HFFc6 (cell line): Measurements from ENCODE around the gene OR9Q1. TPM values are rescaled to one million over a fixed set of nuclear protein-coding genes. Genes with fewer than 3 reads are reported as not detected.

Experiments
- DNase-seq: peaks from one replicate; pipeline ENCODE4 v3.0.0-alpha.2; 2018
- H3K27ac Mint-ChIP-seq: 2 replicates; pipeline ENCODE4 v1.8.0; 2020; ENCODE audit warnings: mild to moderate bottlenecking, mixed read lengths
- H3K27me3 Mint-ChIP-seq: 2 replicates; pipeline ENCODE4 v1.8.0; 2021; ENCODE audit warnings: mild to moderate bottlenecking, moderate library complexity, mixed read lengths; ENCODE audit not compliant: insufficient read depth
- H3K36me3 Mint-ChIP-seq: 2 replicates; pipeline ENCODE4 v1.8.0; 2021; ENCODE audit warnings: low read depth, mixed read lengths
- H3K4me1 Mint-ChIP-seq: 2 replicates; pipeline ENCODE4 v1.8.0; 2020; ENCODE audit warnings: low read depth, mixed read lengths
- H3K4me3 Mint-ChIP-seq: 2 replicates; pipeline ENCODE4 v1.8.0; 2020; ENCODE audit warnings: mild to moderate bottlenecking, moderate library complexity, mixed read lengths
- H3K9me3 Mint-ChIP-seq: 2 replicates; pipeline ENCODE4 v1.8.0; 2020; ENCODE audit warnings: mild to moderate bottlenecking, mixed read lengths
- total RNA-seq, 6 experiments: library from RNA; stranded (reverse); fragmentation: NEBNext Ultra II Directional; extraction: Animal tissue kit (Norgen Biotek cat#: 25700); gene quantifications; 2 replicates in 1 of 6; 3 replicates in 5 of 6; pipeline ENCODE4 v1.2.3, GENCODE V29; 2021
- TF ChIP-seq, protein P1 (sequence below): fragments of 200-600 bp; sonication (generic); IDR thresholded peaks from 2 replicates; pipeline ENCODE4 v1.5.0; 2021; ENCODE audit warnings: antibody characterized with exemption, mild to moderate bottlenecking

OR9Q1 gene
- total RNA-seq, 6 experiments from 2014 or later = not detected

DNA sequence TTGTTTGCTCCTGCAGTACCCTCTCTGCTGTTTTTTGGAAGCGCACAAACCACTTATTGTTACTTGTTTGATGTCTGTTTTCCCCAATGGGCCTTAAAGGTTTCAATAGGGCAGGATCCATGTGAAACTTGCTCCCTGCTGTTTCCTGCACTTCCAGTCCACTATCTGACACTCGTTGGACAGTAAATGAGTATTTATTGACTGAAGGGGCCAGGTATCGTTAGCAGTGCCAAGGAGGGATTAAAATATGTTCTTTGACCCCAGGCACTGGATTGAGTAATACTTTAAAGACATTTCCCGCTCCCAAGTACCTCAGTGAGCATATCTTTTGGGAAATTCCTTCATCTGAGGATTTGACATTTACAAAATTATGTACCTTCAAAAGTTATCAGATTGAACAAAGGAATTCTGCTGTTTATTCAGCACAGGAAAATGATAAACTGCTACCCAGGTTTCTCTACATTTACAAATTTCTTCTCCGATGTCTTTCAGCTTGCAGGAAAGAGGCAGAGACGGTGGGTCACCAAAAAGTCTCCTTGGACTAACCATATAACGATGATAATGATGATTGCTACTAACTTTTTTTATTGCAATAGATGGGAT lies 141.9 kb downstream of the OR9Q1 start:
- H3K4me3 Mint-ChIP-seq = no peak overlapping the region
- H3K27me3 Mint-ChIP-seq = peaks cover 3% of the 10 kb centered on the region; the same call in 1 of the 2 replicates
- H3K4me1 Mint-ChIP-seq = no peaks in the 10 kb centered on the region

DNA sequence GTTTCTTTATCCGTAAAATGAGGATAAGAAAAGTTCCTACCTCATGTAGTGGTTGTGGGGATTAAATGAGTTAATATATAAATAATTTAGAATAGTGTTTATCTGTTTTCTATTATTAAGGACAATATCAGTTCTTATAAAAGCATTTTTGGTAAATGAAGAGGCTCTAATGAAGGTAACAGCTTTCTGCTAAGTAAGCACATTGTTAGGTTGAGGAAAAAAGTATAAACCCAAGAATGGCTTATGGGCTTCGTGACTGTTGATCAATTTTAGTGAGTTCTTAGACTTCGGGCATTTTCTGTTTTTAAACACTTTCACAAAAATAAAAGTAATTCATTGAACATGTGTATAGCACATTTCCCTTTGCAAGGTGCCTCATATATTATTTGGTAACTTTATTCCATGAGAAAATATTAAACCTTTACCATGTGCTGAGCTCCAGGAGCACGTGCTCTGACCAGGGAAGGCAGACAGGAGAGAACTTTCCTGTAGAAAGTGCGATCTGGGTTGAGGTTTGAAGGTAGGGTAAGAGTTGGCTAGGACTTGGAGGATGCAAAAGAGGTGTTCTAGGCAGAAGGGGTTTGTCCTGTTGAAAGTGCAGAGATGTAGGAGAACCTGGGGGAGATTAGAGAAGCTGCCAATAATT lies 153.9 kb downstream of the OR9Q1 start:
- no peak for DNase-seq
- peaks cover 8% of the 10 kb centered on the region for H3K27me3 Mint-ChIP-seq
- H3K9me3 Mint-ChIP-seq = no peaks in the 10 kb centered on the region
- no peak overlapping the region for H3K4me3 Mint-ChIP-seq
- H3K36me3 Mint-ChIP-seq = no peaks in the 10 kb centered on the region
- H3K27ac Mint-ChIP-seq = no peak overlapping the region
- TF ChIP-seq, protein P1, sequence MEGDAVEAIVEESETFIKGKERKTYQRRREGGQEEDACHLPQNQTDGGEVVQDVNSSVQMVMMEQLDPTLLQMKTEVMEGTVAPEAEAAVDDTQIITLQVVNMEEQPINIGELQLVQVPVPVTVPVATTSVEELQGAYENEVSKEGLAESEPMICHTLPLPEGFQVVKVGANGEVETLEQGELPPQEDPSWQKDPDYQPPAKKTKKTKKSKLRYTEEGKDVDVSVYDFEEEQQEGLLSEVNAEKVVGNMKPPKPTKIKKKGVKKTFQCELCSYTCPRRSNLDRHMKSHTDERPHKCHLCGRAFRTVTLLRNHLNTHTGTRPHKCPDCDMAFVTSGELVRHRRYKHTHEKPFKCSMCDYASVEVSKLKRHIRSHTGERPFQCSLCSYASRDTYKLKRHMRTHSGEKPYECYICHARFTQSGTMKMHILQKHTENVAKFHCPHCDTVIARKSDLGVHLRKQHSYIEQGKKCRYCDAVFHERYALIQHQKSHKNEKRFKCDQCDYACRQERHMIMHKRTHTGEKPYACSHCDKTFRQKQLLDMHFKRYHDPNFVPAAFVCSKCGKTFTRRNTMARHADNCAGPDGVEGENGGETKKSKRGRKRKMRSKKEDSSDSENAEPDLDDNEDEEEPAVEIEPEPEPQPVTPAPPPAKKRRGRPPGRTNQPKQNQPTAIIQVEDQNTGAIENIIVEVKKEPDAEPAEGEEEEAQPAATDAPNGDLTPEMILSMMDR = no peak
- H3K4me1 Mint-ChIP-seq = no peaks in the 10 kb centered on the region

More for the DNA sequence above, 141.9 kb downstream of the OR9Q1 start:
- Mint-ChIP-seq H3K27ac (no peak overlapping the region), H3K36me3 (no peaks in the 10 kb centered on the region), H3K9me3 (no peaks in the 10 kb centered on the region)
- DNase-seq = no peak
- TF ChIP-seq, protein P1 = no peak

DNA sequence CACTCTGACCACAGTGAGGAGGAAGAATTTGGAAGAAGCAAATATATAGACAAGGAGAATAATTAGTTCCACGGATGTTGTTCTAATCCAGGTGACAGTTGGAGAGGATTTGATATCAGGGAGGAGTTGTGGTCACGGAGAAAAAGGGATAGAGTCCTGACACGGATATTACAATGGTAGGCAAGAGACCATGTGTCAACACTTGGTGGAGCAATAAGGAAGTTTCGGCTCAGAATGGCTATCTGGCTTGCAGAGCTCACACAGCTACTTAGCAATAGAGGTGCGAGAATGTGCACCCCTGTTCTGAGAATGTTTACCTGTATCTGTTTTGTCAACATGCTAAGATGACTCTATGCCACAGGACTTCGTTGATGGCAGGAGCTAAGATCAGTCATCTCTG lies 154.8 kb downstream of the OR9Q1 start:
- Mint-ChIP-seq H3K27me3 (peaks cover 8% of the 10 kb centered on the region), H3K36me3 (no peaks in the 10 kb centered on the region), H3K27ac (no peak overlapping the region), H3K9me3 (no peaks in the 10 kb centered on the region), H3K4me3 (no peak overlapping the region), H3K4me1 (no peaks in the 10 kb centered on the region)
- TF ChIP-seq, protein P1 = no peak
- DNase-seq = no peak

DNA sequence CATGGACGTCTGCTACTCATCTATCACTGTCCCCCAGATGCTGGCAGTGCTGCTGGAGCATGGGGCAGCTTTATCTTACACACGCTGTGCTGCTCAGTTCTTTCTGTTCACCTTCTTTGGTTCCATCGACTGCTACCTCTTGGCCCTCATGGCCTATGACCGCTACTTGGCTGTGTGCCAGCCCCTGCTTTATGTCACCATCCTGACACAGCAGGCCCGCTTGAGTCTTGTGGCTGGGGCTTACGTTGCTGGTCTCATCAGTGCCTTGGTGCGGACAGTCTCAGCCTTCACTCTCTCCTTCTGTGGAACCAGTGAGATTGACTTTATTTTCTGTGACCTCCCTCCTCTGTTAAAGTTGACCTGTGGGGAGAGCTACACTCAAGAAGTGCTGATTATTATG lies 156.0 kb downstream of the OR9Q1 start:
- no peak overlapping the region for H3K4me3 Mint-ChIP-seq
- no peak for DNase-seq
- peaks cover 9% of the 10 kb centered on the region for H3K27me3 Mint-ChIP-seq
- H3K36me3 Mint-ChIP-seq = no peaks in the 10 kb centered on the region
- no peak overlapping the region for H3K27ac Mint-ChIP-seq
- H3K4me1 Mint-ChIP-seq = no peaks in the 10 kb centered on the region
- TF ChIP-seq, protein P1 = no peak
- no peaks in the 10 kb centered on the region for H3K9me3 Mint-ChIP-seq

DNA sequence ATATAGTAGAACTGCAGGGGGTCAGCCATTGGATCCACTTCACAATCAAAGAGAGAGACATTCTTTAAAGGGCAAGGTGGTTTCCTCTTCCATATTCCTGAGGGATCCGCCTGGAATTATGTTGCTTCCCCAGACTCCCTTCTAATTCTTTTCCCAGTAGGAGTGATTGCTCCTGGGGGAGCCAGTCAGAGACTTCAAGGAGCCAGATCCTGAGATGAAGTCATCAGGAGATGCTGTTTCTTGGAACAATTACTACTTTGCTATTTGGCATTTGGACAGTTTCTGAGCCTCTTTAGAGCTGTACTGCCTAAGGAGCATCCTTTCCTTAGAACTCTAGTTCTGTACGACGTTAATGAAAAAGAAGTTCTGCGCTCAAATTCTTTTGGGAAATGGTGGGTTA lies 163.3 kb downstream of the OR9Q1 start:
- no peak for DNase-seq
- Mint-ChIP-seq H3K4me3 (no peak overlapping the region), H3K27ac (no peak overlapping the region), H3K27me3 (peaks cover 11% of the 10 kb centered on the region), H3K36me3 (no peaks in the 10 kb centered on the region), H3K4me1 (no peaks in the 10 kb centered on the region), H3K9me3 (no peaks in the 10 kb centered on the region)
- TF ChIP-seq, protein P1 = no peak
